Hepatic stellate cell (primary cell): ENCODE measurements around the gene NOBOX.
"Not testable (repeated sequence)": the region's sequence is repeated elsewhere in the genome, so short reads cannot be mapped to it uniquely, and the experiment has no call there.

Source experiments
- DNase-seq: peaks from one replicate; pipeline ENCODE4 v3.0.0; 2011; ENCODE audit warnings: low spot score

The NOBOX gene

GRCh38 chr7:144391823-144392255, 11.7 kb downstream of the NOBOX start:
- peak; percentile 50 for DNase-seq

GRCh38 chr7:144391014-144391413, 12.5 kb downstream of the NOBOX start:
- no peak for DNase-seq

GRCh38 chr7:144390481-144390880, 13.0 kb downstream of the NOBOX start:
- DNase-seq, result no peak

- no peak for DNase-seq
Observed at GRCh38 chr7:144388950-144389349, 14.5 kb downstream of the NOBOX start.

- DNase-seq, result no peak
Observed at GRCh38 chr7:144386741-144387140, 16.8 kb downstream of the NOBOX start.

GRCh38 chr7:144384555-144385245, 18.8 kb downstream of the NOBOX start:
- no peak for DNase-seq

- DNase-seq, result no peak
Observed at GRCh38 chr7:144384071-144384470, 19.4 kb downstream of the NOBOX start.

- no peak for DNase-seq
Observed at GRCh38 chr7:144379776-144380384, 23.6 kb downstream of the NOBOX start.

GRCh38 chr7:144378651-144379050, 24.8 kb downstream of the NOBOX start:
- no peak for DNase-seq

- DNase-seq, result not testable (repeated sequence)
Observed at GRCh38 chr7:144369221-144369620, 34.3 kb downstream of the NOBOX start.

GRCh38 chr7:144367250-144367649, 36.2 kb downstream of the NOBOX start:
- DNase-seq, result not testable (repeated sequence)

GRCh38 chr7:144365523-144365922, 38.0 kb downstream of the NOBOX start:
- DNase-seq, result not testable (repeated sequence)

GRCh38 chr7:144362061-144362460, 41.4 kb downstream of the NOBOX start:
- DNase-seq, result not testable (repeated sequence)

GRCh38 chr7:144356860-144357259, 46.6 kb downstream of the NOBOX start:
- DNase-seq, result not testable (repeated sequence)

- not testable (repeated sequence) for DNase-seq
Observed at GRCh38 chr7:144356185-144356584, 47.3 kb downstream of the NOBOX start.

- DNase-seq, result not testable (repeated sequence)
Observed at GRCh38 chr7:144355176-144355822, 48.2 kb downstream of the NOBOX start, which contains the start of gene ARHGEF5. TSS of gene ARHGEF5 (plus strand) at chr7:144355402. CDS start at chr7:144362670, 7,268 bp downstream.

GRCh38 chr7:144351667-144352066, 51.8 kb downstream of the NOBOX start:
- not testable (repeated sequence) for DNase-seq

- not testable (repeated sequence) for DNase-seq
Observed at GRCh38 chr7:144348625-144349024, 54.9 kb downstream of the NOBOX start.
